Liver (tissue), 9 donors: ENCODE results near the gene PHEX. TPM values are rescaled to one million over a fixed set of nuclear protein-coding genes. Genes with fewer than 3 reads are reported as not detected.
A peak's percentile ranks its signal among the peaks of the same experiment; 100 is the strongest.

Source experiments
- DNase-seq: peaks from one replicate; pipeline ENCODE4 v3.0.0-alpha.2; 2017; ENCODE audit warnings: low spot score
- H3K27ac ChIP-seq, 2 donors: one replicate each; pipeline ENCODE4 v1.7.0; 2013; ENCODE audit warnings: inconsistent platforms in 2 of 2, low read length in 2 of 2, control low read depth in 1 of 2, low read depth in 1 of 2, mild to moderate bottlenecking in 1 of 2
- H3K27me3 ChIP-seq, 4 donors: one replicate each; pipeline versions ENCODE4 v1.6.1 to v1.7.0; 2013; ENCODE audit warnings: low read length in 3 of 4, inconsistent platforms in 1 of 4, mild to moderate bottlenecking in 1 of 4, moderate library complexity in 1 of 4; ENCODE audit not compliant: control insufficient read depth in 4 of 4, insufficient read depth in 4 of 4
- H3K36me3 ChIP-seq, 4 donors: one replicate each; pipeline versions ENCODE4 v1.6.1 to v1.7.0; 2013; ENCODE audit warnings: low read length in 3 of 4, mild to moderate bottlenecking in 3 of 4, low read depth in 1 of 4, moderate library complexity in 1 of 4; ENCODE audit not compliant: control insufficient read depth in 4 of 4, insufficient read depth in 3 of 4
- H3K4me1 ChIP-seq, 4 donors: one replicate each; pipeline versions ENCODE4 v1.6.1 to v1.7.0; 2013; ENCODE audit warnings: low read length in 3 of 4, mild to moderate bottlenecking in 3 of 4, moderate library complexity in 1 of 4; ENCODE audit not compliant: control insufficient read depth in 4 of 4, insufficient read depth in 4 of 4
- H3K4me3 ChIP-seq, 3 donors: one replicate each; pipeline versions ENCODE4 v1.6.1 to v1.7.0; 2013; ENCODE audit warnings: low read length in 3 of 3, control low read depth in 1 of 3, low read depth in 1 of 3, mild to moderate bottlenecking in 1 of 3
- H3K9ac ChIP-seq, 2 donors: one replicate each; pipeline ENCODE4 v1.7.0; 2013; ENCODE audit warnings: low read length in 2 of 2, mild to moderate bottlenecking in 2 of 2, moderate library complexity in 2 of 2, control low read depth in 1 of 2, low read depth in 1 of 2
- H3K9me3 ChIP-seq, 4 donors: one replicate each; pipeline versions ENCODE4 v1.6.1 to v1.7.0; 2013; ENCODE audit warnings: low read length in 3 of 4; ENCODE audit not compliant: control insufficient read depth in 4 of 4
- ATF3 ChIP-seq: IDR thresholded peaks from 2 replicates; pipeline ENCODE4 v1.6.1; 2016; ENCODE audit warnings: antibody characterized with exemption
- EGR1 ChIP-seq, 2 donors: IDR thresholded peaks; 2 replicates each; pipeline ENCODE4 v1.6.1; 2016 to 2018; ENCODE audit warnings: antibody characterized with exemption in 2 of 2, low read depth in 2 of 2
- FOXA1 ChIP-seq: IDR thresholded peaks from 2 replicates; pipeline ENCODE4 v1.6.1; 2016; ENCODE audit warnings: antibody characterized with exemption
- FOXA2 ChIP-seq: IDR thresholded peaks from 2 replicates; pipeline ENCODE4 v1.6.1; 2016; ENCODE audit warnings: antibody characterized with exemption
- GABPA ChIP-seq, 2 donors: IDR thresholded peaks in 1 of 2; conservative IDR thresholded peaks in 1 of 2; 2 replicates each; pipeline ENCODE4 v1.6.1; 2016; ENCODE audit warnings: antibody characterized with exemption in 2 of 2, mild to moderate bottlenecking in 1 of 2, moderate library complexity in 1 of 2
- HNF4A ChIP-seq, 2 donors: conservative IDR thresholded peaks; 2 replicates each; pipeline ENCODE4 v1.6.1; 2016; ENCODE audit warnings: antibody characterized with exemption in 2 of 2, mild to moderate bottlenecking in 2 of 2
- HNF4G ChIP-seq: IDR thresholded peaks from 2 replicates; pipeline ENCODE4 v1.6.1; 2016; ENCODE audit warnings: antibody characterized with exemption
- JUND ChIP-seq, 2 donors: IDR thresholded peaks; 2 replicates each; pipeline ENCODE4 v1.6.1; 2016; ENCODE audit warnings: antibody characterized with exemption in 2 of 2
- NR2F2 ChIP-seq: IDR thresholded peaks from 2 replicates; pipeline ENCODE4 v1.6.1; 2016; ENCODE audit warnings: antibody characterized with exemption
- RAD21 ChIP-seq, 2 donors: IDR thresholded peaks; 2 replicates each; pipeline ENCODE4 v1.6.1; 2016; ENCODE audit warnings: antibody characterized with exemption in 2 of 2, mild to moderate bottlenecking in 2 of 2
- REST ChIP-seq: IDR thresholded peaks from 2 replicates; pipeline ENCODE4 v1.6.1; 2016; ENCODE audit warnings: antibody characterized with exemption, mild to moderate bottlenecking
- RXRA ChIP-seq, 2 donors: IDR thresholded peaks; 2 replicates each; pipeline ENCODE4 v1.6.1; 2017 to 2018; ENCODE audit warnings: antibody characterized with exemption in 2 of 2, mild to moderate bottlenecking in 1 of 2
- SP1 ChIP-seq: IDR thresholded peaks from 2 replicates; pipeline ENCODE4 v1.6.1; 2018; ENCODE audit warnings: antibody characterized with exemption, mild to moderate bottlenecking
- TAF1 ChIP-seq: conservative IDR thresholded peaks from 2 replicates; pipeline ENCODE4 v1.6.1; 2016; ENCODE audit warnings: antibody characterized with exemption, mild to moderate bottlenecking
- YY1 ChIP-seq: IDR thresholded peaks from 2 replicates; pipeline ENCODE4 v1.6.1; 2016; ENCODE audit warnings: antibody characterized with exemption, mild to moderate bottlenecking
- WGBS: extraction: QIAGEN DNeasy Blood & Tissue Kit; methylation state at CpG from one replicate; pipeline ENCODE4 v1.1.7; 2013; 5-methylcytosine and 5-hydroxymethylcytosine counted together
- polyA plus RNA-seq, 2 donors: library from polyadenylated mRNA; stranded (reverse) in 1 of 2; unstranded in 1 of 2; fragments of 200-250 nt in 1 of 2; fragments of >200 nt in 1 of 2; fragmentation: Nextera tagmentation in 1 of 2; extraction: Ambion mirVana in 1 of 2; gene quantifications; one replicate each; pipeline versions ENCODE4 v1.2.1 to v1.2.3, GENCODE V29; 2013 to 2015
- total RNA-seq, 2 donors: library from RNA; depleted of rRNA; stranded (reverse); fragments of >200 nt; gene quantifications; one replicate each; pipeline ENCODE4 v1.2.3, GENCODE V29; 2014
- TF ChIP-seq, protein P1 (sequence below): IDR thresholded peaks from 2 replicates; pipeline ENCODE4 v1.6.1; 2016; ENCODE audit warnings: antibody characterized with exemption
- TF ChIP-seq, protein P2 (sequence below): fragments of 150-350 bp; IDR thresholded peaks from 2 replicates; pipeline ENCODE4 v1.5.1; 2017; ENCODE audit warnings: improper control_type of control experiment, low read depth, low read length; ENCODE audit not compliant: missing input control
- TF ChIP-seq, protein P3 (sequence below): IDR thresholded peaks from 2 replicates; pipeline ENCODE4 v1.6.1; 2016; ENCODE audit warnings: antibody characterized with exemption
- donor health status: healthy.
- donor health status: healthy.
- donor health status: healthy.
- donor health status: healthy.
- donor health status: healthy.

PHEX gene
- total RNA-seq (under 1 TPM; 0.08 to 0.14 TPM), polyA plus RNA-seq (under 1 TPM in 1 of 2 donors, not detected in 1; 0.01 TPM)

- Histone ChIP-seq H3K9ac (no peak within 1 kb of the TSS), H3K27ac (no peak within 1 kb of the TSS), H3K9me3 (no peaks in the 10 kb centered on the region), H3K36me3 (no peaks in the 10 kb centered on the region), H3K4me1 (no peaks in the 10 kb centered on the region), H3K27me3 (peaks cover 0 to 3% (median 0%) of the 10 kb centered on the region in 4 donors), H3K4me3 (no peak within 1 kb of the TSS)
- TF ChIP-seq, protein P1, sequence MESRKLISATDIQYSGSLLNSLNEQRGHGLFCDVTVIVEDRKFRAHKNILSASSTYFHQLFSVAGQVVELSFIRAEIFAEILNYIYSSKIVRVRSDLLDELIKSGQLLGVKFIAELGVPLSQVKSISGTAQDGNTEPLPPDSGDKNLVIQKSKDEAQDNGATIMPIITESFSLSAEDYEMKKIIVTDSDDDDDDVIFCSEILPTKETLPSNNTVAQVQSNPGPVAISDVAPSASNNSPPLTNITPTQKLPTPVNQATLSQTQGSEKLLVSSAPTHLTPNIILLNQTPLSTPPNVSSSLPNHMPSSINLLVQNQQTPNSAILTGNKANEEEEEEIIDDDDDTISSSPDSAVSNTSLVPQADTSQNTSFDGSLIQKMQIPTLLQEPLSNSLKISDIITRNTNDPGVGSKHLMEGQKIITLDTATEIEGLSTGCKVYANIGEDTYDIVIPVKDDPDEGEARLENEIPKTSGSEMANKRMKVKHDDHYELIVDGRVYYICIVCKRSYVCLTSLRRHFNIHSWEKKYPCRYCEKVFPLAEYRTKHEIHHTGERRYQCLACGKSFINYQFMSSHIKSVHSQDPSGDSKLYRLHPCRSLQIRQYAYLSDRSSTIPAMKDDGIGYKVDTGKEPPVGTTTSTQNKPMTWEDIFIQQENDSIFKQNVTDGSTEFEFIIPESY: no peak
- TF ChIP-seq YY1 (no peak), EGR1 (IDR thresholded peaks at IDR 0.05; ENCODE audit: low read depth in 2 of 2) (no peak), SP1 (no peak), FOXA1 (no peak)
- 89% methylated on average over 1 of the region's 1 CpG for WGBS
- no peak for DNase-seq
These were observed at the start of gene PHEX for GRCh38 chrX:22032084-22032483. Gene PHEX, plus strand, starts transcription at chrX:22032325. Its CDS starts 681 bp downstream, at chrX:22033006.

GRCh38 chrX:21985332-21985777 lies 46.8 kb upstream of the PHEX start:
- Histone ChIP-seq H3K27me3 (no peaks in the 10 kb centered on the region), H3K36me3 (peaks cover 0 to 7% (median 3%) of the 10 kb centered on the region in 4 donors), H3K9me3 (no peaks in the 10 kb centered on the region), H3K9ac (no peak overlapping the region), H3K4me3 (no peak overlapping the region), H3K4me1 (no peaks in the 10 kb centered on the region), H3K27ac (no peak overlapping the region)
- TF ChIP-seq, protein P2, sequence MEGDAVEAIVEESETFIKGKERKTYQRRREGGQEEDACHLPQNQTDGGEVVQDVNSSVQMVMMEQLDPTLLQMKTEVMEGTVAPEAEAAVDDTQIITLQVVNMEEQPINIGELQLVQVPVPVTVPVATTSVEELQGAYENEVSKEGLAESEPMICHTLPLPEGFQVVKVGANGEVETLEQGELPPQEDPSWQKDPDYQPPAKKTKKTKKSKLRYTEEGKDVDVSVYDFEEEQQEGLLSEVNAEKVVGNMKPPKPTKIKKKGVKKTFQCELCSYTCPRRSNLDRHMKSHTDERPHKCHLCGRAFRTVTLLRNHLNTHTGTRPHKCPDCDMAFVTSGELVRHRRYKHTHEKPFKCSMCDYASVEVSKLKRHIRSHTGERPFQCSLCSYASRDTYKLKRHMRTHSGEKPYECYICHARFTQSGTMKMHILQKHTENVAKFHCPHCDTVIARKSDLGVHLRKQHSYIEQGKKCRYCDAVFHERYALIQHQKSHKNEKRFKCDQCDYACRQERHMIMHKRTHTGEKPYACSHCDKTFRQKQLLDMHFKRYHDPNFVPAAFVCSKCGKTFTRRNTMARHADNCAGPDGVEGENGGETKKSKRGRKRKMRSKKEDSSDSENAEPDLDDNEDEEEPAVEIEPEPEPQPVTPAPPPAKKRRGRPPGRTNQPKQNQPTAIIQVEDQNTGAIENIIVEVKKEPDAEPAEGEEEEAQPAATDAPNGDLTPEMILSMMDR: peak; percentile 96
- TF ChIP-seq TAF1 (no peak), RAD21 (IDR thresholded peaks at IDR 0.05) (peak; percentile 93 to 99)
- peak; percentile 61 for DNase-seq
- 9% methylated on average over 3 of the region's 3 CpGs for WGBS

DNA sequence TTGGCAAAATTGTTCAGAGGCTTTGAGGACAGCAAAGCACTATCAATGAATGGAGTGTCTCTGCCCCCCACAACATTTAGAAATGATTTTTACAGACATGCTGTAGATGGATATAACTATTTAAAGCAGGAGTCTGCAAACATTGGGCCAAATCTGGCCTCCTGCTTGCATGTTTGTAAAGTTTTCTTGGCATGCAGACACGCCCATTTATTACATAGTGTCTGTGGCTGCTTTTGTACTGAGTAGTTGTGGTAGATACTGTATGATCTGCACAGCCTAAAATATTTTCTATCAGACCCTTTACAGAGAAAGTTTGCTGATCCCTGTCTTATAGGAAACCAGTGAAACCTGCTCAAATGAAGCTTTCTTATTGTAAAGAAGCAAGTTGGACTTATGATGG lies 45.5 kb upstream of the PHEX start:
- Histone ChIP-seq H3K9me3 (no peaks in the 10 kb centered on the region), H3K36me3 (peaks cover 0 to 7% (median 3%) of the 10 kb centered on the region in 4 donors), H3K4me1 (no peaks in the 10 kb centered on the region), H3K9ac (no peak overlapping the region), H3K4me3 (no peak overlapping the region), H3K27me3 (no peaks in the 10 kb centered on the region), H3K27ac (no peak overlapping the region)
- DNase-seq: no peak
- no peak for TF ChIP-seq RAD21 (IDR thresholded peaks at IDR 0.05)
- no peak for TF ChIP-seq JUND (IDR thresholded peaks at IDR 0.05)
- no peak for TF ChIP-seq HNF4A (conservative IDR thresholded peaks at IDR 0.05)
- TF ChIP-seq GABPA (IDR thresholded peaks at IDR 0.05 in 1 of 2, conservative IDR thresholded peaks at IDR 0.05 in 1 of 2): no peak
- no peak for TF ChIP-seq HNF4G
- TF ChIP-seq TAF1: no peak
- TF ChIP-seq RXRA (IDR thresholded peaks at IDR 0.05): no peak
- TF ChIP-seq FOXA1: no peak
- TF ChIP-seq, protein P1: no peak
- TF ChIP-seq REST: no peak
- TF ChIP-seq FOXA2: no peak
- TF ChIP-seq ATF3: no peak
- TF ChIP-seq, protein P3, sequence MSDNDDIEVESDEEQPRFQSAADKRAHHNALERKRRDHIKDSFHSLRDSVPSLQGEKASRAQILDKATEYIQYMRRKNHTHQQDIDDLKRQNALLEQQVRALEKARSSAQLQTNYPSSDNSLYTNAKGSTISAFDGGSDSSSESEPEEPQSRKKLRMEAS: no peak
- no peak for TF ChIP-seq EGR1 (IDR thresholded peaks at IDR 0.05; ENCODE audit: low read depth in 2 of 2)
- no peak for TF ChIP-seq NR2F2
- 82% methylated on average over 1 of the region's 1 CpG for WGBS
